Small intestine (tissue), 7 donors: ENCODE results near the gene FCER2. TPM values are rescaled to one million over a fixed set of nuclear protein-coding genes. Genes with fewer than 3 reads are reported as not detected.

Source experiments
- DNase-seq, 2 donors: peaks; one replicate each; pipeline versions ENCODE4 v3.0.0 to v3.0.0-alpha.2; 2013
- FAIRE-seq: peaks from 2 replicates; lab custom pipeline; 2012; peaks lifted over from hg19 to GRCh38; lab: Jason Lieb, UNC
- H3K27ac ChIP-seq, 3 donors: one replicate each; pipeline ENCODE4 v1.5.1; 2013; ENCODE audit warnings: low read length in 2 of 3, mild to moderate bottlenecking in 2 of 3, control low read depth in 1 of 3, inconsistent platforms in 1 of 3, low read depth in 1 of 3, moderate library complexity in 1 of 3
- H3K27me3 ChIP-seq, 3 donors: one replicate each; pipeline ENCODE4 v1.6.1; 2013; ENCODE audit warnings: low read length in 3 of 3, inconsistent platforms in 1 of 3; ENCODE audit not compliant: control insufficient read depth in 3 of 3, insufficient read depth in 3 of 3
- H3K36me3 ChIP-seq, 3 donors: one replicate each; pipeline ENCODE4 v1.6.1; 2013; ENCODE audit warnings: low read length in 3 of 3, inconsistent platforms in 1 of 3, low read depth in 1 of 3, mild to moderate bottlenecking in 1 of 3, moderate library complexity in 1 of 3; ENCODE audit not compliant: control insufficient read depth in 3 of 3, insufficient read depth in 2 of 3
- H3K4me1 ChIP-seq, 3 donors: one replicate each; pipeline ENCODE4 v1.6.1; 2013; ENCODE audit warnings: low read length in 2 of 3, inconsistent platforms in 1 of 3, low read depth in 1 of 3, mild to moderate bottlenecking in 1 of 3, moderate library complexity in 1 of 3; ENCODE audit not compliant: control insufficient read depth in 3 of 3, insufficient read depth in 2 of 3
- H3K4me3 ChIP-seq, 3 donors: one replicate each; pipeline ENCODE4 v1.5.1; 2013; ENCODE audit warnings: low read length in 3 of 3, control low read depth in 1 of 3, inconsistent platforms in 1 of 3, low read depth in 1 of 3, mild to moderate bottlenecking in 1 of 3, moderate library complexity in 1 of 3
- H3K9me3 ChIP-seq, 2 donors: one replicate each; pipeline ENCODE4 v1.6.1; 2013; ENCODE audit warnings: low read depth in 1 of 2, low read length in 1 of 2; ENCODE audit not compliant: control insufficient read depth in 2 of 2, insufficient read depth in 1 of 2
- WGBS, 3 donors: extraction: QIAGEN DNeasy Blood & Tissue Kit; methylation state at CpG; one replicate each; pipeline ENCODE4 v1.1.7; 2013; 5-methylcytosine and 5-hydroxymethylcytosine counted together
- polyA plus RNA-seq, 4 donors: library from polyadenylated mRNA; stranded (reverse) in 3 of 4; unstranded in 1 of 4; fragments of 200-250 nt in 3 of 4; fragments of 120-200 nt in 1 of 4; gene quantifications; one replicate each; pipeline versions ENCODE4 v1.2.1 to v1.2.3, GENCODE V29; 2013
- donor health status: healthy with polysubstance abuse.
- donor health status: control.
- donor health status: control.
- donor health status: Bipolar disorder and iron deficiency.
- donor health status: healthy.

The FCER2 gene
- polyA plus RNA-seq, 4 donors, result 0.27 to 0.90 TPM; not detected in 2

DNA sequence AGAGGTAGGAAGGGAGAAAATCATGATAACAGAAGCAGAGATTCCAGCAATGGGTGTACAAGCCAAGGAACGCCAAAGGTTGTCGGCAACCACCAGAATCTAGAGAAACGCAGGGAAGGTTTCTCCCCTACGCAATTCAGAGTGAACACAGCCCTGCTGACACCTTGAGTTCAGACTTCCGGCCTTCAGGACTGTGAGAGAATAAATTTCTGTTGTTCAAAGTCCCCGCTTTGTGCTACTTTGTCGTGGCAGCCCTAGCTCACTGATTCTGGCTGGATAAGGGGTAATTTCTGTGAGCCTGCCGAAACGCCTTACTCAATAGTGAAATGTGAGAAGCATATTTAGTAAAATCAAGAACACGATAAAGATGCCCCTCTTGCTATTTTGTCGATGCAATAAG lies 35.3 kb upstream of the FCER2 start:
- Histone ChIP-seq H3K36me3 (no peaks in the 10 kb centered on the region), H3K4me3 (no peak overlapping the region), H3K27ac (no peak overlapping the region), H3K27me3 (peaks cover 0 to 4% (median 3%) of the 10 kb centered on the region in 3 donors), H3K4me1 (no peaks in the 10 kb centered on the region), H3K9me3 (no peaks in the 10 kb centered on the region)
- WGBS, 3 donors, result 69 to 86% (median 77%) methylated on average over 11 of the region's 11 CpGs
- DNase-seq (no peak), FAIRE-seq (no peak)

DNA sequence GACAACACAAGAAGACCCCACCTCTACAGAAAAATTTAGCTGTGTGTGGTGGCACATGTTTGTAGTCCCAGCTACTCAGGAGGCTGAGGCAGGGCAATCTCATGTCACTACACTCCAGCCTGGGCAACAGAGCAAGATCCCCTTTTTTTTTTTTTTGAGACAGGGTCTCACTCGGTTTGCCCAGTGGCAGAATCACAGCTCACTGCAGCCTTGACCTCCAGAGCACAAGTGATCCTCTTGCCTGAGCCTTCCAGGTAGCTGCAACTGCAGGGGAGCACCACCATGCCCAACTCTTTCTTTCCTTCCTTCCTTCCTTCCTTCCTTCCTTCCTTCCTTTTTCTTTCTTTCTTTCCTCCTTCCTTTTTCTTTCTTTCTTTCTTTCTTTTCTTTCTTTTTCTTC lies 34.2 kb upstream of the FCER2 start:
- WGBS, 3 donors, result 13 to 69% (median 50%) methylated on average over 1 of the region's 1 CpG
- no peak for FAIRE-seq
- Histone ChIP-seq H3K27ac (no peak overlapping the region), H3K27me3 (peaks cover 0 to 14% (median 10%) of the 10 kb centered on the region in 3 donors), H3K36me3 (no peaks in the 10 kb centered on the region), H3K4me3 (no peak overlapping the region), H3K4me1 (no peaks in the 10 kb centered on the region), H3K9me3 (no peaks in the 10 kb centered on the region)
- no peak for DNase-seq

DNA sequence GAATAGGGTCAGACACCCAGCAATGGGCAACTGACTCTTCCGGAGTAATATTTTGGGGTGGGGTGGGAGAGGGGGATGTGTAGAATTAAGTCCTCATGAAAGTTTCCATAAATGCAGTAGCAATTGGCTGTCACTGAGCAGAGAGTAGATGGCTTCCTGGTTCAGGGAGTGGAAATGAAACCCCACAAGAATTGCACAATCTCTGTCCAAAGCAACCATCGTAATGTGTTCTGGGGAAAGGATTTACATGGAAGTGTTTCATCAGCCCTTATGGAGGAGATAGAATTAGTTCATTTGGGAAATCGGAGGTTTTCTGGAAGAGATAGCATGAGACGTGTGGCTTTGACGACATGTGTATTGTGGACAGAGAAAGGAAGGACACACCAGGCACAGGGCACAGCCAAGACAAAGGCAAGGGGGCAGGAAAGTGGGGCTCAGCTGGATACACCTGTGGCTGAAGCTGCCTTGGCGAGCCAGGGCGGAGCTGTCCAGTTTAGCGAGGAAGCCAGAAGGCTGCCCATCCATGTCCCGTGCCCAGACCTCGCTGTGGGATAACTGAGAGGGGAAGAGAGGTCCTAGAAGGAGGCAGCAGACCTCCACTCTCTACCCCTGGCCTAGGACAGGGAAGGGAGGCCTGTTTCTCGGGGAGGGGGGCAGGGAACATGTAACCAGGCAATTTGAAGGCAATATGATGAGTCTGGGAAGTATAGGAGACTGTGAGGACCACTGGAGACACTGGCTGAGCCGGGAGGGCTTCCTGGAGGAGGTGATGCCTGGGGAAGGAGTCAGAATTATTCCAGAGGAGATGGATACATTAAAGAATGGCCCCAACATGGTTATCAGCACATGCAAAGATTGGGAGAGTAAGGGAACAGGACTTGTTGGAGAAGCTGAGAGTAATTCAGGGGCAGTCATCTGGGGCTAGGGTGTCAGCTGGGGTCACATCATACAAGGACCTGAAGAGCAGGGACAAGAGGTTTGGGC lies 32.6 kb upstream of the FCER2 start:
- Histone ChIP-seq H3K36me3 (no peaks in the 10 kb centered on the region), H3K27ac (no peak overlapping the region), H3K27me3 (peaks cover 2 to 27% (median 21%) of the 10 kb centered on the region in 3 donors), H3K4me3 (no peak overlapping the region), H3K9me3 (no peaks in the 10 kb centered on the region), H3K4me1 (peaks cover 0 to 3% (median 0%) of the 10 kb centered on the region in 3 donors)
- DNase-seq, result no peak
- FAIRE-seq, result no peak
- WGBS, 3 donors, result 41 to 57% (median 49%) methylated on average over 12 of the region's 12 CpGs

DNA sequence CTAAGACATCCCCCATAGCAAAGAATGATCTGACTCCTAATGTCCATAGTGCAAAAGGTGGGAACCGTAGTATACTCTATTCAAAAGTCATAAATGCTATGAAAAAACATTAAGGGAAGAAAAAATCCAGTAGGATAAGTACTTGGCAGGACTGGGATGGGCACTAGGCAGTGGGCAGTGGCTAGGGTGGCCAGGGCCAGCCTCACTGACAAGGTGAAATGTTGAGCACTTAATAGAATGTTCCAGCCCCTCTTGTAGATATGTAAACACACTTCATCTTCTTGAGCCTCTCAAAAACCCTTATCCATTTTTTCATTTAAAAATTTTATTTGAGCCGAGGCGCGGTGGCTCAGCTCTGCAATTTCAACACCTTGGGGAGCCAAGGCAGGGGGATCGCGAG lies 31.4 kb upstream of the FCER2 start:
- no peak for DNase-seq
- Histone ChIP-seq H3K27me3 (peaks cover 2 to 38% (median 26%) of the 10 kb centered on the region in 3 donors), H3K9me3 (no peaks in the 10 kb centered on the region), H3K4me3 (no peak overlapping the region), H3K27ac (no peak overlapping the region), H3K4me1 (peaks cover 0 to 3% (median 0%) of the 10 kb centered on the region in 3 donors), H3K36me3 (no peaks in the 10 kb centered on the region)
- WGBS, 3 donors, result 74 to 83% (median 82%) methylated on average over 6 of the region's 6 CpGs
- no peak for FAIRE-seq

DNA sequence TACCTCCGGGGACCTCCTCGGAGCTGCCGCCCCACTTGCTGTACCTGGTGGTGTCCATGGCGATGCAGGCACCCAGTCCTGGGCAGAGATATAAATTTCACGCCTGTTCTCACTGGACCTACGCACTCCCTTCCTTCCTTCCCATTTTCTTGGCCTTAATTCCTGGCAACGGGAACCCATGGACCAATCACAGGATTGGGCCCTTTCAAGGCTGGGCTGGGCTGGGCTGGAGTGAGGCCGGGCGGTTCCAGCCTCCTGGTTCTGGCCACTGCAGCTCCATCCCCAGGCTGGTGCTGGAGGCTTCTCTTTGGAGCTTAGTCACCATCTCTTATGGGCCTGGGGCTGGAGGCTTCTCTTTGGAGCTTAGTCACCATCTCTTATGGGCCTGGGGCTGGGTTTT lies 30.1 kb upstream of the FCER2 start, which contains the start of gene CLEC4G:
Gene CLEC4G (minus strand): TSS at position 66 of the 400 bp plus-strand sequence. CDS start 8 bp downstream, at position 58.
- no peaks in the 10 kb centered on the region for H3K9me3 ChIP-seq
- no peak within 1 kb of the TSS for H3K4me3 ChIP-seq
- H3K4me1 ChIP-seq, result peaks cover 0 to 3% (median 0%) of the 10 kb centered on the region in 3 donors
- H3K27me3 ChIP-seq, result peaks cover 2 to 39% (median 30%) of the 10 kb centered on the region in 3 donors
- no peak for FAIRE-seq
- no peak for DNase-seq
- no peaks in the 10 kb centered on the region for H3K36me3 ChIP-seq
- WGBS, 3 donors, result 39 to 56% (median 45%) methylated on average over 9 of the region's 9 CpGs
- H3K27ac ChIP-seq, result no peak within 1 kb of the TSS

DNA sequence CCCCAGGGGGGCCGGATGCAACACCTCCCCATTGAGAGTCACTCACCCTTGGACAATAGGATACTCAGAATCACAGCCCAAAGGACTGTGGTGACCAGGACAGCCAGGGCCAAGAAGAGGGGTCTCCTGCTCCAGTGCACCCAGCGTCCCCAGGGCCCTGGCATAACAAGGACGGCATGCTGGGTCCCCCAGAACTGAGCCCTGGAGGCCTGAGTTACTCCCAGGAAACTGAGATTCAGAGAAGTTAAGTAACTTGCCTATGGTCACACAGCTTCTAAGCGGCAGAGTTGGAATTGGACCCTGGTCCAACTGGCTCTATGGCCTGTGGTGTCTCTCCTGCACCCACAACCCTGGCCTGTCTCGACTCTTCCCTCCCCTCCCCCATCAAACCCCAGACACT lies 29.7 kb upstream of the FCER2 start:
- no peaks in the 10 kb centered on the region for H3K9me3 ChIP-seq
- no peak overlapping the region for H3K27ac ChIP-seq
- peaks cover 2 to 39% (median 30%) of the 10 kb centered on the region in 3 donors for H3K27me3 ChIP-seq
- no peak overlapping the region for H3K4me3 ChIP-seq
- FAIRE-seq, result no peak
- peaks cover 0 to 3% (median 0%) of the 10 kb centered on the region in 3 donors for H3K4me1 ChIP-seq
- no peak for DNase-seq
- H3K36me3 ChIP-seq, result no peaks in the 10 kb centered on the region
- WGBS, 3 donors, result 54 to 81% (median 71%) methylated on average over 5 of the region's 5 CpGs

DNA sequence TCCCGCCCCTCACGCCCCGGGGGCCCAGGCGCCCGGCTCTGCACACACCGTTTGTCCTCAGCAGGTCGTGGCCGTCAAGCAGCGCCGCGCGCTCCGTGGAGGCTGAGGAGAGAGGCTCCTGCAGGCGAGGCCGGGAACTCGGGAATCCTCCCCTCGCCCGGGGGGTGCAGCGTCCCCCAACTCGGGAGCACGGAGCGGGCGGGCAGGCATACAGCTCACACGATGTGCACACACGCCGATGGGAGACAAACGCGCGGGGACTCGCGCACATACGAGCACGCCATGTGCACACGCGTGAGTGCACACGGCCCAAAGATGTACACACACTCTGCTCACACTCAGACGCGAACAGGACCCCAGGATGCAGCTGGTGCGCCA lies 29.3 kb upstream of the FCER2 start:
- no peak overlapping the region for H3K4me3 ChIP-seq
- no peak for FAIRE-seq
- H3K36me3 ChIP-seq, result no peaks in the 10 kb centered on the region
- H3K9me3 ChIP-seq, result no peaks in the 10 kb centered on the region
- peaks cover 0 to 3% (median 0%) of the 10 kb centered on the region in 3 donors for H3K4me1 ChIP-seq
- WGBS, 3 donors, result 60 to 76% (median 74%) methylated on average over 36 to 39 of the region's 39 CpGs
- no peak for DNase-seq
- H3K27ac ChIP-seq, result no peak overlapping the region
- H3K27me3 ChIP-seq, result peaks cover 2 to 39% (median 30%) of the 10 kb centered on the region in 3 donors

DNA sequence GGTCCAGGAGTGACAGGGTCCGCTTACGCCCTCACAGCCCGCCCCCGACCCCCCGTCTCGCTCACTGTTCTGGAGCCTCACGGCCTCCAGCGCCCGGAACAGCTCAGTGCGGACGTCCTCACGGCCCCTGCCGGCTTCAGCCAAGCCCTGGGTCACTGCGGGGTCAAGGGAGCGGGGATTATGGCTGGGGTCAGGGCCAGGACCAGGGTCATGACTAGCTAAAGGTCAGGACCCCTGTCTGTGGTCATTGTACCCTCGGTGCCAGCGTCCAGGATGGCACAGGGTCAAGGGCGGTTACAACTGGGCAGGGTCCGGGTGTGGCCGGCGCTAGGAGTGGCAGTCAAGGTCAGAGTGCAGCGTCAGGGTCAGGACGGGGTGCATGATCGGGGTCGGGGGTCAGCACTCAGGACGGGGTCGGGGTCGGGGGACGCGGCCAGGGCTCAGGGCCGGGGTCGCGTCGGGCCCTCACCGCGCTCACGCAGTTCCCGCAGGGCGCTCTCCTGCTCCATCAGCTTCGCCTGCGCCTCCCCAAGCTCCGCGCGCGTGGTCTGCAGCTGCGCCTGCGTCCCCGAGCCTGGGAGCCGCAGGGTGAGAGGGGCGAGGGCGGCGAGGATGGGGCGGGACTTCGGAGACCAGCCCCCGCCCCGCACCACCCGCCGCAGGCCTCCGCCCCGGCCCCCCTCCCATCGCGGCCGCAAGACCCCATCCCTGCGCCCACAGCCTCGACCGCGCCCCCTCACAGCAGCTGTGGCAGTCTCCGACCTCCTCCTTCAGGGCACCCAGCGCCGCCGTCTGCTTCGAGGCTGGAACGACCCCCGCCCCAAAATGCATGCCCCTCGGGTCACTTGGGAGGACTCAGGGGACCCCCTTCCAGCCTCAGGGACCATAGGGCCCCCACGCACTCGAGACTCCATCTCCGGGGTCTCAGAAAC lies 28.6 kb upstream of the FCER2 start:
- FAIRE-seq, result no peak
- Histone ChIP-seq H3K9me3 (no peaks in the 10 kb centered on the region), H3K4me1 (peaks cover 0 to 3% (median 0%) of the 10 kb centered on the region in 3 donors), H3K27me3 (peaks cover 2 to 39% (median 27%) of the 10 kb centered on the region in 3 donors), H3K36me3 (no peaks in the 10 kb centered on the region), H3K27ac (no peak overlapping the region), H3K4me3 (no peak overlapping the region)
- 5 to 12% (median 8%) methylated on average over 38 to 78 of the region's 78 CpGs for WGBS, 3 donors
- no peak for DNase-seq
